ENCODE results near the gene LPIN1.
"Not testable (repeated sequence)": the region's sequence is repeated elsewhere in the genome, so short reads cannot be mapped to it uniquely, and the experiment has no call there.

Gene LPIN1

DNA sequence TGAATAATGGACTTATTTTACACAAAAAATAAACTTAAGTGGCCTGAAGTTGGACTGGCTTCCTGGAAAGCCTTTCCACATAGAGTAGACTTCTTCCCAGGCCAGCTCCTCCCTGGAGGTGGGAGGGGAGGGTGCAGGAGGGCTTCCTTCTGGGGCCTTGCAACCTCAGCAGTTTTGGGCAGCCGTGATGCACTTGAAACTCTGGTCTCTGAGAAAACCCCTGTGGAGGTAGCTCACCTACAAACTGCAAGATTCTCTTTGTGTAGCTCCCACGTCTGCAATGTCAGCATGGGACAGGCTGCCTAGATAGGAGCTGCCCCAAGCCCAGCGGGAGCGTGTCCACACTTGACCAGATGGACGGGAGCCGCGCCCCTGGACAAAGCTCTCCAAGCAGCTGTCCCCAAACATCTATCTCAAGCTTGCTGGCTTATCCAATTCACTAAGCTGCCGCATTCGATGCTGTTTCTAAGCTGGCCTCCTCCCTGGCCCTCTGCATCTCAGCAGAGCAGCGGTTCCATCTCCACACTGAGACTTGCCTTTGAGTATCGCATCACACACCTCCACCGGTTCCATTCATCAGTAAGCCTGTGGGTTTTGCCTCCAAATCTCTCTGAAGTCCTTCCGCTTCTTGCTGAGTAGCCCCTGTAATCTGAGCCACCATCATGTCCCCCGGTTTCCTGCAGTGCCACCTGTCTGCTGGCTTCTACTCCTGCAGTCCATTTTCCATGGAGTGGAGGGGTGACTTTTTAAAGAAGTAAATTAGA is 1.6 kb upstream of the LPIN1 start:
- peak; percentile 47 for DNase-seq

DNA sequence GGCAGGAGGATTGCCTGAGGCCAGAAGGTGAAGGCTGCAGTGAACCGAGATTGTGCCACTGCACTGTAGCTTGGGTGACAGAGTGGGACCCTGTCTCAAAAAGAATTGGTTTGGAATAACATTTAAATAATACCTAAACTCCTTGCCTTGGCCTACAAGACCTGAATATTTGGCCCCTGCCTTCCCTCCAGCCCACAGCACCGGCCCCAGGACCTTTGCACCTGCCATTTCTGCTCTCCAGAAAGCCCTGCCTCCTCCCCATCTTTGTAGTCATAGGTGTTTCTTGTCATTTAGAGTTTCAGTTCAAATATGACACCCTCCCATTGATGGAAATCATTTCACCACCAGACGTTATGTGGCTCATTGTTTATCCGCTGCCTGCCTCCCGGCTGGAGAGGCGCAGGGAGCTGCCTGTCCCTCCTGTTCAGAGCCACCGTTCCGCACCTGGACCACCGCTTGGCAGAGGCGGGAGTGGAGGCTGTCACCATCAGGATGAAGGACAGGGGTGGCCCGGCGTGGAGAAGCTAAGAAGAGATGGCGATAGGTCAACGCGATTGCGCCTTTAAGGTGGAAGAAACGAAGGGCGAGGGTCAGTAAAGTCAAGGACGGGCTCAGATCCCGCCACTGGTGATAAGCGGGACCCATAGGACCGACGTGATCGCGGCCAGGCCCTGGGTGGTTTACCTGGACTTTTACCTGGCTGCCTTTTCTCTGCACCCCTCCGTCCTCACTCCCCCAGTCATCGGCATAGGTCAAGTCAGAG is 638 bp upstream of the LPIN1 start:
- DNase-seq: peak; percentile 54

DNA sequence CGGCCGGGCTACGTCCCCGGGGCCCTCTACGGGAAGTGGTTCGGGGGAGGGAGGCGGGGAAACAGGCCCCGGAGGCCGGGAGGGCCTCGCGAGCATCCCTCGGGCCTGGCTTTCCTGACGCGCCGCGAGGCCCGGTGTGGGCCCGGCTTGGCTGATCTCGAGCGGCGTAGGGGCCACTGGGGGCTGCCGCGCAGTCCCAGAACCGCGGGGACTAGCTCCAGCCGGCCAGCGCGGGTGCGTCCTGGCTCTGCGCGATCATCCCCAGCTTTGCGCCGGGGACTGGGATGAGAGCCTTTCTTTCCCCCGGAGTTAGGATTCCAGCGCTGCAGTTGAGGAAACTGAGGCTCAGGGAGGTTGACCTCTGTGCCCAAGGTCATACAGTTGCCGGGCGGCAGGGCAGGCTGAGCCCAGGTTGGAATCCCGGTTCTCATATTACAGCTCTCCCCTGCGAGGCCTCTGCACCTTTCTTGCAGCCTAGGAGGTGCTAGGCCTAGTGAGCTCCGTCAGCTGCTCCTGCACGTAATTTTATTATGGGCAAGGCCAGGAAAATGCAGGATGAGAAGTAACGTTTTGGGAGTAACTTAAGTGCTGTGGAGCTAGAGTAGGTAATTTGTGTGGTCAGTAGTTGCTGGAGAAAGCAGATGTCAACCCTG is 501 bp downstream of the LPIN1 start:
- DNase-seq: peak; percentile 16

DNA sequence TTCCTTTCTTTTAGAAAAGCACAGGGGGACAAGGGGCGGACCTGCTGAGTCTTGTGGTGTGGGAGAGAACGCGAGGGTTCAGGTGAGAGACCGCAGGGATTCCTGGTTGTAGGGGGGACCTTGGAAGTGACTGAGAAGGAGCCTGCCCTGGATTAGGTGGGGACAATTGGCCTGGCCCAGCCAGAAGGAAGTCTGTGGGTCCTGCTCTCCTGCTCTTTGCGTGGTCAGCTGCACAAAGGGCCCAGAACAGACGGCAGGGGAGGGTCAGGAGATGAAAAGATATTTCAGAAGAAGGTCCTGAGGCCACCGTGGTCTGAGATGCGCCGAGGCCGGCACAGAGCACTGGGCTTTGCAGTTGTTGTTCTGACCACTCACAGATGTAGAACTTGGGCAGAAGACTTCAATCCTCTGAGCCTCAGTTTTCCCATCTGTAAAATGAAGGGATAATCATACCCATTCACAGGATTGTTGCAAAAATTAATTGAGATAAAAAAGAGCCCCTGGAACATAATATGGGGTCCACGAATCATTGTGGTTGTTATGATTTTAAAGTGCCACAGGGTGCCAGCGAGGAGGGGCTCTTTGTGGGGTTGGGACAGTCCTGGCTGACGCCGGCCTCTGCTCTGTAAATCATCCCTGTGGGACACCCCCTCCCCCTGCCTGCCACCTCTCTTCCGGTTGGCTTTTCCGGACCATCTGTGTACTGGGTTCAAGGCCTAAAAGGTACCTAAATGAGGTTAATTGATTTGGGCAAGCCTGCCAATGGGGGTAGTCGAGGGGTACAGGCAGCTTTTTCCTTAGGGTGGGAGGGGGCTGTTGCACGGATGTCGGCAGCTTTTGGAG is 1.8 kb downstream of the LPIN1 start:
- DNase-seq: peak; percentile 33

DNA sequence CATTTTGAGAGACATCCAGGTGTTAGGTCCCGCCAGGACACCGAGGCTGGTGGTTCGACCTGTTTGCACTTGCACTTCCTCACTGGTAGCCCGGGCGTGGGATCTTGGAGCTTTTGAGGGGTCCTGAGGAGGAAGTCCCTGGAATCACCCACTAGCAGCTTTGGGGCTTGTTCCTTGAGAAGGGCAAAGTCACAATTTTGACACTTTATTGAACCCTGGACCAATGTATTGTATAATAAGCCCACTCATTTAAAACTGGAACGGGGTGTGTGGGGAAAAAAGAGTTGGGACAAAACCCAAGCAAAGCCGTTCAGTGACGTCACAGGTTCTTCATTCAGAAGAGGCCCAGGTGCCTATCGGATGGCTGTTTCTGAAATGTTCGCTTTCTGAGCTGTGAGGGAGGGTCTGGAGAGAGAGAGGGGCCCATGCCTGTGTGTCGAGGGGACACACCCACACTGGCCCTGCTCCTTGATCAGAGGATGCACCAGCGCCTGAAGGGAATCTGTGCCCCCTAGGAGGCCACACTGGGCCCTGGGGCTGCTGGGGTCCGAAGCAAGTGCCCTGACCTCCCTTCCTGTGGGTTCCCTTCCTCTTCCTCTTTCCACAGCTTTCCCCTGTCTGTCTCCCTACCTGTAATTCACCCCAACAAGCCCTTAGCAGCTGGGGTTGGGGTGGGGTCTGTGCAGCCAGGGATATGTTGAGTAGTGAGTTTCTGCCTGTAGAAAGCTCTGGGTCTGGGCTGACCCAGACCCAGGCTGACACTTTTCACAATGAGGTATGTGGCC is 2.6 kb downstream of the LPIN1 start:
- no peak for DNase-seq

DNA sequence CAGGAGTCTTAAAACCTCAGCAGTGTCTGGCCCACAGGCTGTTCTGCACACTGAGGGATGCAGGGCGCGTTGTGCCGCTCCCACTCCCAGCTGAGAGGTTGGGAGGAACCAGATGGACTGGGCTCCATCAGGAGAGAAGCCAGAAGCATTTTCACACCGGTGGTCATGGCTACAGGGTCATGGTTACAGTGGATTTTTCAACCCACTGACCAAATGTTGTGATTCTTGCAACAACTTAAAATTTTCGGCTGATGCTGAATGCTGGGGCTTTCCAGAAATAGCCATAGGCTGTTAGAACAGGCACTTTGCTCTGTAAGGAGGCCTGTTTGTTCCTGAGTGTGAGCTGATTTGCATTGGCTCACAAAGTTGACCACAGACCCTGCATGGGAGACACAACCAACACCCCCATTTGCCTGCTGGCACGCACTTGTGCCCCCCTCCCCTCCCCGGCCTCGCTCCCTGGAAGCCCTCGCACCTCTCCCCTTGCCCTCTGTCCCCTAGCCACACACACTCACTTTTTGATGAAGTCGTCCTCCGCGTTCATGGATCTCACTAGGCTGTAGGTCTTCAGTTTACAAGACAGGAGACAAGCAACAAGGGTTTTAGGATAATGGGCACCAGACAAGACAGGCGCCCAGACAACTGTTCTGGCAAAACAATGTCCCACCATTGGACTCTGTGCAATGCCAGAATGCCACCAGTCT is 3.4 kb downstream of the LPIN1 start:
- no peak for DNase-seq

DNA sequence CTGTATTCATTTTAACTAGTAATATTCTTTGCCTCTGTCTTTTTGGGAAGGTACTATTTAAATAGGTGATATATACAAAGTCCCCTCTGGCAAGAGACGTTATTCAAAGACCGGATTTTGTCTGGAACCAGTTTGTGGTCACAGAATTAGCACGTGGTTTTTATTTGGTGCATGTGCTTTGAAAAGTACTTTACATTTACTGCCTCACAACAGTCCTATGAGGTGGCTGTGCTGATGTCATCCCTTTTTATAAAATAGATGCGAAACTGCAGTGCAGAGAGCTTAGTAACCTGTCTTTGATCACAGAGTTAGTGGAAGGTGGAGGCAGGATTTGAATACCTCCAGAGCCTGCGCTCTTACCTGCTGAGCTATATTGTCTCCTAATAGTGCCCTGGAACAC is 4.0 kb downstream of the LPIN1 start:
- peak; percentile 87 for DNase-seq

DNA sequence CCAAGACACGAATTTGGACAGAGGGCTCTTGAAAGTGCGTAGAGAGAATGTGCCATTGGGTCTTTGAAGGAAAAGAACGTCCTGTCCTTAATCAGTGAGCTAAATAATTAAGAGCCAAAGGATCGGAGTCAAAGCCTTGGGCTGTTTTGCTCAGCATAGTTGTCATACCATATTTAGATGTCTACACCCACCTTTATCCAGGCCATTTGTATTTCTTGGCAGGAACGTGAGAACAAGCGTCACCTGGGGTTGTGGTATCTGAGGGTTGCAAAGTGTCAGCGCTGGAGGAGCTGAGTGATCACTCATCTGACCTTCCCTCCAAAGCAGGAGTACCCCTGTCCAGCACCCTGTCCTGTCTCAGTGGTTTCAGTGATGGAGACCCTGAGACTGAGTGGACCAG is 4.5 kb downstream of the LPIN1 start:
- DNase-seq: peak; percentile 43

DNA sequence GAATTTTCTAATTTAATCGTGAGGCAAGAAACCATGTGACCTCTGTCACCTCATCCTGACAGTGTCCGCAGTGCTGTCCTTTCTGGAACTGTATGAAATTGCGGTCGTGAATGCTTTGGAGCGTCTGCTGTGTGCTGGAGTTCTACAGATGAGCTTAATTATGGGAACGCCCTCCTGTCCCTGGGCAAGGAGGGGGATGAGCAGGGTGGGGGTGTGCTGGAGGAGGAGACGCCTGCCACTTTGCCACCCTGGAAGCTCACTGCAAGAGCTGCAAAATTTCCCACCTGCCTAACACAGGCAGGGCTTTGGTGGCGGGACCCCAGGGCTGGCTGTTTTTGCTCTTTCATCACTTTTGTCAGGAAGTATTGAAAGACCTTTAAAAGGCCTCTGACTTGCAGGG is 6.5 kb downstream of the LPIN1 start:
- no peak for DNase-seq

DNA sequence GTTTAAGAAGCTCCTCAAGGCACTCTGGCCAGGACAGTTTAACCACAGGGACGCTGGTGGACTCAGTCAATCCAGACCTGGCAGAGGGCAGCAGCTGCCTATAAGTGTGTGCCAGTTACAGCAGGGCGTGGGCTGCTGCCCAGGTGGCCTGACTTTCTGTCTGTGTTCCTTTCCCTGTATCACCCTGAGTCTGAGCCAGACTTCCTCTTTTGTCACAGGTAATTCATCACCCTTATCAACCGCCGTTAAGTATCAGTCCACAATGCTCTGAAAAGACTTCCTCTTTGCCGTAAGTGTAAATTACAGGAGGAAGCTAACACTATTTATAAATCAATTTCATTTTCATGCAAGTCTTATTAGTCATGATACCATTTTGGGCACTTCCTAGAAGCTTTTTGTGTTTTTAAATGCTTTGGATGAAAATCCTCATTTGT is 7.0 kb downstream of the LPIN1 start:
- peak; percentile 63 for DNase-seq

DNA sequence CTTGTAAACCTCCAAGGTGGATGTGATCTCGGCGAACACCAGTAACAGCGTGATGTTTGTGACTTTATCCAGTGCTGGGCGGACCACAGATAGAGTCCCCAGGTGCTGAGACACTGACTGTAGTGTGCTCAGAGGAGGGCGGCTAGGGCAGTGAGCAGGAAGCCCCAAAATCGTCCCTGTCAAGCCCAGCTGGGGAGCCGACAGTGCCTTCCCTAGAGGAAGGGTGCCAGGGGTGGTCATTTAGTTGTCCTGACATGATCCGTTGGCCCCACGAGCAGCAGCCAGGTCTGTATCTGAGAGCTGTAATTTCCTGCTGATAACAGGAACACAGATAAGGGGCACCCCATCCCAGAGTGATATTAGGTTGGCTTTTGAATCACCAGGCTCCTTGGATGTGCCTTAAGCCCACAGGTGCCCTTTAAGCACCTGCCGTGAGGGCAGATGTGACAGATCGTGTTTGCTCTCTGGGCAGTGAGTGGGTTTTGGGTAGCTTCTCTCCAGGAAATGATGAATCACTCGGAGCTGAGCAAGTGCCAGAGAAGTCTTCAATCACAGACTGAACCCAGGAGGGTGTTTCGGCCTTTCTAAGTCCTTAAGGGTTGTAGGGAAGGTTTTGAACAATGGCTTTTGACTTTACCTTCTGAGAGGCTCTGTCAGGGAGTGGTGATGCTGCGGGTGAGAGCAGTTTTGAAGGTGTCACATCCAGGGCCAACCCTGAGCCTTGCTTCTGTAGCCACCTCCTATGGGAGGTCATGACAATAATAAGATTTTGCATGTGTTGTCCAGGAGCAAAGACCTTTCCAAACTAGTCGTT is 7.7 kb downstream of the LPIN1 start:
- DNase-seq: peak; percentile 89

DNA sequence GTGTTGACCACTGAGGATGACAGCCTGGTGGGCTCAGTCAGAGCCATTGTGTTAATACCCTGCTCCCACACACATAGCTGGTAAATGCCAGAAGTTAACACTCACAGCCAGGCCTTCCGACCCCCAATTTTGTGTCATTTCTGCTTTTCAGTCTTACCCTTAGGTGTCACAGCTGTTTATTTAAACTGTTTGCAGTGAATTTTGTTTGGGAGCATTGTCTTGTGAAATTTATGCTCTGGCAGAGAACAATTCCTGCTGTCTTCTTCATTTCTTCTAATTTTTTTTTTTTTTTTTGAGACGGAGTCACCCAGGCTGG is 8.2 kb downstream of the LPIN1 start:
- no peak for DNase-seq

DNA sequence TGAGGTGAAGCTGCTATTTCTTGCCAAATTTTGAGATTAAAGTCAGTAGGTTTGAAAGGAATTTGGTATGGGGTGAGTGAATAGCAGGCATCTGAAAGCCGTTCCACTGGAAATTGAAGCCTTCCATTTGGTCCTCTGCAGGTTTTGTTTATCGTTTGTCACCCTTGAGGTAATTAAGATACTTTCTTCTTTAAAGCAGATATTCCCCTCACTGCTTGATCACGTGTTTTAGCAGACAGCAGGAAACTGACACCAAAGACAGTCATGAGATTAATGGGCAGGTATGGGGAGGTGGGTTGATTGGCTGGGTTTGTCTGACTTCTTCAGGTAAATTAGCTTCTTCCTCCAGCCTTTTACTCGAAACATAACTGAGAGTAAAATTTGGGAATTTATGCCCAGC is 10.7 kb downstream of the LPIN1 start:
- peak; percentile 56 for DNase-seq

DNA sequence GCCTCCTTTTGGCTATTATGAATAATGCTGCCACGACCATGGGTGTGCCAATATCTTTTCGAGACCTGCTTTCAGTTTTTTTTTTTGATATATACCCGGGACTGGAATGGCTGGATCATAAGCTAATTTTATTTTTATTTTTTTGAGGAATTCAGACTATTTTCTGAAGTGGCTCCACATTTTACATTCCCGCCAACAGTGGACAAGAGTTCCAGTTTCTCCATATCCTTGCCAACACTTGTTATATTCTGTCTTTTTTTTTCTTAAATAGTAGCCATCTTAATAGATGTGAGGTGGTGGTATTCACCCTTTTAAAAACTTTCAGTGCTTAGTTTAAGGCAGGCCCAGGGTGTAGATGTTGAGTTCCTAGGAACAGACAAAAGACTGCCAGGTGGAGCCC is 11.8 kb downstream of the LPIN1 start:
- DNase-seq: no peak

DNA sequence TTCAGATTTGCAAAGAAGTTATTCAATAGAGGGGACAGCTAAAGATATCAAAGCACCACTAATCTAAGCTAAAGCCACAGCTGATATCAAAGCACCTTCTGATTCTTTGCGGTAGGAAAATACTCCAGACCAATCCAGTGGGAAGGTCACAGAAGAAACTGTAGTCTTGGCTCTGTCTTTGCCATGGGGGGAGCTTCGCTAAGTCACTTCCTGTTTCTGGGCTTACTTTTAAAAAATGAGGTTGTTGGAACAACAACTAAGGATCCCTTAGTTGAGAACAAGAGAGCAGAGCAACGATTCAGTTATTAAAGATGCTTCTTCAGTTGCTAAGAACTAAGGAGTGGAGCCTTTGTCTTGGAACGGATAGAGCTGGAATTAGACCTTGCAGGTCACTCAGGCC is 12.2 kb downstream of the LPIN1 start:
- no peak for DNase-seq

DNA sequence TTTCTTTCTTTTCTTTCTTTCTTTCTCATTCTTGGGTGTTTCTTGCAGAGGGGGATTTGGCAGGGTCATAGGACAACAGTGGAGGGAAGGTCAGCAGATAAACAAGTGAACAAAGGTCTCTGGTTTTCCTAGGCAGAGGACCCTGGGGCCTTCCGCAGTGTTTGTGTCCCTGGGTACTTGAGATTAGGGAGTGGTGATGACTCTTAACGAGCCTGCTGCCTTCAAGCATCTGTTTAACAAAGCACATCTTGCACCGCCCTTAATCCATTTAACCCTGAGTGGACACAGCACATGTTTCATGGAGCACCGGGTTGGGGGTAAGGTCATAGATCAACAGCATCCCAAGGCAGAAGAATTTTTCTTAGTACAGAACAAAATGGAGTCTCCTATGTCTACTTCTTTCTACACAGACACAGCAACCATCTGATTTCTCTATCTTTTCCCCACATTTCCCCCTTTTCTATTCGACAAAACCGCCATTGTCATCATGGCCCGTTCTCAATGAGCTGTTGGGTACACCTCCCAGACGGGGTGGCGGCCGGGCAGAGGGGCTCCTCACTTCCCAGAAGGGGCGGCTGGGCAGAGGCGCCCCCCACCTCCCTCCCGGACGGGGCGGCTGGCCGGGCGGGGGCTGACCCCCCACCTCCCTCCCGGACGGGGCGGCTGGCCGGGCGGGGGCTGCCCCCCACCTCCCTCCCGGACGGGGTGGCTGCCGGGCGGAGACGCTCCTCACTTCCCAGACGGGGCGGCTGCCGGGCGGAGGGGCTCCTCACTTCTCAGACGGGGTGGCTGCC is 12.9 kb downstream of the LPIN1 start:
- not testable (repeated sequence) for DNase-seq

DNA sequence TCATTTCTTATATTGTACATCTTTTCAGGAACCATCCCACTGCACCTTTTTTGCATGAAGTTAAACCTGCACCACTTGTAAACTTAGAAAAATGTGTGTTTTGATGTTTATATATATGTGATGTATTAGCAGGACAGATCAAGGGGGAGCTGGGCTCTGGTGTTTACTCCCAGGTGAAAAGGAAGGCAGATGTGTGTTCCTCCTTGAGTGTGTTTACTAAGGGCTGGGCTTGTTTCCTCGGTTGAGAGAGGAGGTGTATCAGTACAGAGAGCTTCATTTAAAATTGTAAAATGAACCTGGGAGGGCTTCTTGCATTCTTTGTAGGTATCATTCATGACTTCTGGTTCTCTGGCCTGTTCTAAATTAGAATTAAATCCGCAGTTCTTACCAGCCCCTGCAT is 14.8 kb downstream of the LPIN1 start:
- no peak for DNase-seq

DNA sequence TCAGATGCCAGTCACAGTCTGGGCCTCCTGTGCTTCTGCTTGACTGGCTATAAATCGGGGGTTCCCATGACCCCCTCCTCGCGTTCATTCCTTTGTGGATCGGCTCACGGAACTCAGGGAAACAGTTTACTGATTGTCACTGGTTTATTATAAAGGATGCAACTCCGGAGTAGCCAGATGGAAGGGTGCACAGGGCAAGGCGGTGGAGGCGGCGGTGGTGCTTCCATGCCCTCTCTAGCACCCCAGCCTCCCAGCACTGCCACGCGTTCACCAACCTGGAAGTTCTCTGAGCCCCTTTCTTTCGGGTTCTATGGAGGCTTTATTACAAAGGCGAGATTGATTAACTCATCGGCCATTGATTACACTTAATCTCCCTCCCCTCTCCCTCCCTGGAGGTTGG is 15.6 kb downstream of the LPIN1 start:
- DNase-seq: no peak

DNA sequence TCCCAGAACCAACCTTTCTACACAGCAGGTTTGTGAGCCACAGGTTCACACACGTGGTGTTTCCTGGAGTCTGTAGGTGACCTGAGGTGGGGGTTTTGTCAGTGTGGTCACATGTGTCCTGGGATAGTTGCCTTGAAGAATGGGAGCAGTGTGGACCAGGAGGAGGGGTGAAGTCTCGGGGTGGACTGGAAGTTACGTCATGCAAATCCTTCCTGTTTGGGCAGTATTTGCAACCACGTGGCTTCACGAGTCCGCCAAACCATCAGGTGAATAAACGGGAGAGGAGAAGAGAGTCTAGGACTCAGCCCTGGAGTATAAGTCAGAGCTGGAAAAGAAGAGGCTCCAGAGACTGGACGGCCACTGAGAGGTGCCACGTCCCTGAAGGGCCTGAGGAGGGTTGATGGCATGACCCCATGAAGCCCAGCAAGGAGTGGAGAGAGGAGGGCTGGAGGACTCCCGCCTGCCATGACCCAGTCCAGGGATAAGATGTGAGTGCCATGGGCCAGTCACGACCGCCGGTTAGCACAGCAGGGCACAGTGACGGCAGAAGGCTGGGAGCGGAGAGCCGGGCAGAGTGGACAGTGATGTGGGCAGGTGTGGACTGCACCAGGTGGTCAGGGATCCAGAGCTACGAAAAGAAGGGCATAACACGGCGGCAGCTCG is 16.5 kb downstream of the LPIN1 start:
- no peak for DNase-seq
